Kidney capillary endothelial cell (primary cell): ENCODE data around the gene MIGA2.
A peak's percentile ranks its signal among the peaks of the same experiment; 100 is the strongest.

Experiments
- DNase-seq: peaks from one replicate; pipeline ENCODE4 v3.0.0-alpha.2; 2018; ENCODE audit warnings: low spot score

MIGA2 gene

GRCh38 chr9:129036923-129037766 lies 719 bp downstream of the MIGA2 start:
- DNase-seq = no peak

- no peak for DNase-seq
These were observed 1.3 kb downstream of the MIGA2 start for GRCh38 chr9:129037767-129038098.

DNA sequence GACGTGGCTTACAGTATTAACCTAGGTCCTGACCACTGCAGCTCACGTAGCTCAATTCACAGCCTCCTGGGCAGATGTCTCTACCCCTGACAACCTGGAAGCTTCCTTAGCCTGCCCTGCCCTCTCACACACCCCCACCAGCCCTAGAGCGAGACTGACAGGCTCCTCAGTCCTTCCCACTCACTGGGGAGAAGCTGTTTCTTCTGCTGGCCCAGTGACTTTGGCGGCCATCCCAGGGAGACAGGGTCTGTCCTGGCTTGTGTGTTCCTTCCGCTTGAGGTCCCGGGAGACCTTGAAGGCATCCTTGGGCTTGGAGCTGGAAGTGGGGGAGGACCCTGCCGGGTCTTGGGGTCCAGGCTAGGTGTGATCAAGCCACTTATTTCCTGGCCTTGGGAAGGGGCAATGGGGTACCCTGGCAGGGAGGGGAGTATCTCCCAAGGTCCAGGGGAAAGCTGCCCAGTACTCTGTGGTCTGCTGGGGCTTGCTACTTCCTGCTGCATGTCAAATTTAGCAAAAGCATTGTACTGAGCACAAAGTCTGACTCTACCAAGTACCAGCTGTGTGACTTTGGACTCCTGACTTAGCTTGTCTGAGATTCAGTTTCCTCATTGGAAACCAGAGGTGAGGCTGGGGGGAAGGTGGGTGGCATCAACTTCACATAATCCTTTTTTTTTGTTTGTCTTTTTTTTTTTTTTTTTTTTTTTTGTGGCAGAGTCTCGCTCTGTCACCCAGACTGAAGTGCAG lies 1.9 kb downstream of the MIGA2 start:
- DNase-seq = no peak

GRCh38 chr9:129040113-129040643 lies 3.8 kb downstream of the MIGA2 start:
- DNase-seq = no peak

DNA sequence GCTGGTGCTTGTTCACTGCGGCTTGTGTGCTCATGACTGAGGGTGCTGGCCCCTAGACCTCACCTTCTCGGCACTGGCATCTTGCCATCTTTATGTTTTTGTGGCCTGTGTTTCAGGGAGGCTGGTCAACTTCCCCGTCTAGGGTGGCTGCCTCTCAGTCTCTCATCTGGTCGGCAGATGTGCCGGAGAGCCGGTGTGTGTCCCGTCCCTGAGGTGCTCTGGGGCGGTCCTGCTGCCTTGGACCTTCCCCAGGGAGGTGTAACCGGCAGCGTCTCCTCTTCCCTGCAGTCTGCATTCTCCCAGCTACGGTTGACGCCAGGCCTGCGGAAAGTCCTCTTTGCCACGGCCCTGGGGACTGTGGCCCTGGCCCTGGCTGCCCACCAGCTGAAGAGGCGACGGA lies 5.6 kb downstream of the MIGA2 start:
- no peak for DNase-seq

- DNase-seq = no peak
These were observed 16.2 kb downstream of the MIGA2 start for GRCh38 chr9:129052592-129052991.

- no peak for DNase-seq
These were observed 16.6 kb downstream of the MIGA2 start for GRCh38 chr9:129053020-129053419.

DNA sequence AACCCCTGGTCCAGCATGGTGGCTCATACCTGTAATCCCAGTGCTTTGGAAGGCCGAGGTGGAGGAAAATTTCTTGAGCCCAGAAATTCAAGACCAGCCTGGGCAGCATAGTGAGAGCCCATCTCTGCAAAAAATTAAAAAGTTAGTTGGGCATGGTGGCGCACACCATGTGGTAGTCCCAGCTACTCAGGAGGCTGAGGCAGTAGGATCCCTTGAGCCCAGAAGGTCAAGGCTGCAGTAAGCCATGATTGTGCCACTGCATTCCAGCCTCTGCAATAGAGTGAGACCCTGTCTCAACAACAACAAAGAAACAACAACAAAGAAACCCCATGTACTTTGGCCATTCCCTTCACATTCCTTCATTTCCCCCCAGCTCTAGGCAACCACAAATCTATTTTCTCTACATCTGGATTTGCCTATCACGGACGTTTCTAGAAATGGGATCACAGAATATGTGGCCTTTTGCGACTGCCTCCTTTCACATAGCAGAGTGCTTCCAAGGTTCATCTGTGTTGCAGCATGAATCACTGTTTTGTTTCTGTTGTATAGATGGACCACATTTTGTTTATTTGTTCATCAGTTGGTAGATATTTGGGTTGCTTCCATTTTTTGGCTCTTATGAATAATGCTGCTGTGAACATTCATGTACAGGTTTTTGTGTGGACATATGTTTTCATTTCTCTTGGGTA lies 17.9 kb downstream of the MIGA2 start:
- DNase-seq = no peak

GRCh38 chr9:129058965-129059795 lies 22.8 kb downstream of the MIGA2 start:
- peak; percentile 23 for DNase-seq

- DNase-seq = no peak
These were observed 23.7 kb downstream of the MIGA2 start for GRCh38 chr9:129059796-129060785.

GRCh38 chr9:129060991-129061390 lies 24.6 kb downstream of the MIGA2 start:
- no peak for DNase-seq

DNA sequence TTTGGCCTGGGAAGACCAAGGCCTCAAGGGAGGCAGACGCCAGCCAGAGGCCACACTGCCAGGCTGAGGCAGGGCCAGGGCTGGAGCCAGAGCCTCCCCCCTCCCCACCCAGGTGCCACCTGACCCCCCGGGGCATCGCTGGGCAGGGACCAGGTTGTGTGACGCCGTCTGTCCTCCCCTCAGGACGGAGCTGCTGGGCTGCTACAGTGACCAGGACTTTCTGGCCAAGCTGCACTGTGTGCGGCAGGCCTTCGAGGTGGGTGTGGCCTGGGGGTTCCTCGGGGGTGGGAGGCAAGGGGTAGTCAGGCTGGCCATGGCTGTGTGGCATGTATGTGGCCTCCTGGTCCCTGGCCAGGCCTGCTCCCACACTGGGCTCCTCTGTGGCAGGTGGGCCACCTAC lies 26.6 kb downstream of the MIGA2 start:
- DNase-seq = no peak

- no peak for DNase-seq
These were observed 28.1 kb downstream of the MIGA2 start for GRCh38 chr9:129064499-129064908.

- no peak for DNase-seq
These were observed 31.7 kb downstream of the MIGA2 start for GRCh38 chr9:129068110-129068509.

DNA sequence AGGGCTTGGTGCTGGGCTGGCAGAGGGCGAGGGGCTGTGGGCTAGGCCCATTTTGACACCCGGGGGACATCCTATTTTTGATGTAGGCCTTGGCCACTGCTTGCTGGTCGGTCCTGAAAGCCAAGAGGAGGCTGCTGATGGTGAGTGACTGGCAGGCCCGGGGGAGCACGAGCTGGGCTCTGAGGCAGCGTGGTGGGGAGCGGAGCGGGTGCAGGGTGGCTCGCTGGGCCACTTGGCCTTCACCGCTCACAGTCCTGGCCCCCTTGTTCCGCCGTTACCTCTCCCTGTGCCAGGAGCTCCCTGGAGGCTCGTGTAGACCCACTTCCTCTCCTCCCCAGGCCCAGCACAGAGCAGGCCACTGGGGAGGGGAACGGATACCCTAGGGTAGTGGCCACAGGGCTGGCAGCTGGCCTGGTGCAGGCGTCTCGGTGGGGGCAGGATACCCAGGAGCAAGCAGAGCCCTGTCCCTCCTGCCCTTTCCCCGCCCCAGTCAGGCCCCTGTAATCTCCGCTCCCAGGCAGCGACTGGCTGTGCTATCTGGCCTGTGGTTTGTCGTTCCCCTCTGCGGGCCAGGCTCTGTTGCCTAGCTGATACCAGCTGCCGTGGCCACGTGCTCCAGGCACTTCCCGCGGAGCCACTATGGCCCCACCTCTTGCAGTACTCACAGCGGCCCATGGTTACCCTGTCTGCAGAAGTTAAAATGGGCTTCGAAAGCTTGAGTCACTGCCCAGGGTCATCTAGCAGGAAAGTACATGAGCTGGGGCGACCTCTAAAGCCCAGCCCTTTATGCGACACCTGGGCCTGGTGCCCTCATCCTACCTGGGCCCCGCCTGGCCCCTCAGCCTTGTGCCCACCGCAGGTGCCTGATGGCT lies 32.8 kb downstream of the MIGA2 start:
- no peak for DNase-seq

- DNase-seq = no peak
These were observed 33.6 kb downstream of the MIGA2 start for GRCh38 chr9:129069862-129070641.

DNA sequence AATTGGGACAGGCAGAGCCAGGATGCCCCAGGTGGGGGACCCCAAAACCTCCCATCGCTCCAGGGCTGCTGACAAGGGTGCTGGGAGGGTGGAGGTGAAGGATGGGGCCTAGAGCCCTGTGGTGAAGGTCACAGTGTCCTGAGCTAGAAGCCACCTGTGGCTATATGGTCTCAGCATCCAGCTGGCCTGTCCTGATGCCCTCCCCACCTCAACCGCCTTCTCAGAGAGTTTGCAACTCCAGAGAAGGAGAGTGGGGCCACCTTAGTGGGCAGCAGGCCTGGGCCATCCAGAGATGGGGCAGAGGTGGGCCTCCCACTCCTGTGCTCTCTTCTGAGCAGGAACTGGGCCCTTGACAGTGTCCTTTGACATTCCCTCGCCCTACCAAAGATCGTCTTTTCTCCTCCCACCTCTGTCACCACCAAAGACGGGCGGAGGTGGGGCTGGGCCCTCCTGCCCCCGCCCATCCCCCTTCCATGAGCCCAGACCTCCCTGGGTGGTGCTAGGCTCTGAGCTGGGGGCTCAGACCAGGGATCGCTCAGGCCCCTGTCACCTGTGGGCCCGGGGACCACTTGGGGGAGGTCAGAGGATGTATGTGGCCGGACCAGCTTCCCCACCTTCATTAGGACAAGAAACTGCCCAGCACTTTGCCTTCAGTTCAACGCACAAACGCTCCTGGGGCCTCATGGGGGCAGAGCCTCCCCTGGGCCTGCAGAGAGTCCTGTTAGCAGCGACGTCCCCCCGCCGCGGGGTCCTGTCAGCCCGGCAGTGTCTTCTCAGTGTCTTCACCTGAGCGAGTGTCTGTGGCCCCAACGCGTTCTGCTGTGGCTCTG lies 34.5 kb downstream of the MIGA2 start:
- no peak for DNase-seq
